PC-3 (cell line): ENCODE data around the gene SAXO2. TPM values are rescaled to one million over a fixed set of nuclear protein-coding genes. Genes with fewer than 3 reads are reported as not detected.

Source experiments
- ATAC-seq: fragments of 200-7000 bp; cut with Tn5 transposase; 2 replicates; pipeline ENCODE4 v1.9.1; 2020; ENCODE audit warnings: mild to moderate bottlenecking, moderate library complexity
- BruUV-seq: library from RNA; stranded (reverse); fragments of 400-500 nt; replicated peaks from 2 replicates; lab custom pipeline; 2021; lab: Mats Ljungman, UMichigan
- CTCF ChIA-PET: fragments of 300-600 bp; sonication (Branson Sonifier 250); formaldehyde crosslinking; loops from one replicate; lab custom pipeline; 2022; ENCODE audit warnings: antibody characterized with exemption; lab: Charles Lee
- POLR2A ChIA-PET: fragments of 300-600 bp; sonication (Branson Sonifier 250); formaldehyde crosslinking; loops from one replicate; lab custom pipeline; 2022; ENCODE audit warnings: antibody characterized with exemption; ENCODE audit not compliant: unreplicated experiment; lab: Charles Lee
- DNase-seq: peaks from one replicate; pipeline ENCODE4 v3.0.0-alpha.2; 2015
- H2AFZ ChIP-seq: fragments of 300-600 bp; sonication (generic); 2 replicates; pipeline ENCODE4 v1.6.0; 2016; ENCODE audit warnings: antibody characterized with exemption, low read length
- H3F3A ChIP-seq: fragments of 300-600 bp; sonication (generic); one replicate; pipeline ENCODE4 v1.6.0; 2017; ENCODE audit warnings: antibody characterized with exemption, low read length, control low read depth, mild to moderate bottlenecking; ENCODE audit not compliant: unreplicated experiment
- H3K27ac ChIP-seq: fragments of 300-600 bp; sonication (generic); 2 replicates; pipeline ENCODE4 v1.5.1; 2016; ENCODE audit warnings: mild to moderate bottlenecking, low read length
- H3K27me3 ChIP-seq: fragments of 300-600 bp; sonication (generic); 2 replicates; pipeline ENCODE4 v1.6.1; 2016; ENCODE audit warnings: low read length, mixed read lengths
- H3K36me3 ChIP-seq: fragments of 300-600 bp; sonication (generic); 2 replicates; pipeline ENCODE4 v1.6.1; 2016; ENCODE audit warnings: low read depth, mixed run types, low read length, mixed read lengths
- H3K4me1 ChIP-seq: fragments of 300-600 bp; sonication (generic); 2 replicates; pipeline ENCODE4 v1.5.1; 2016; ENCODE audit warnings: low read length; ENCODE audit not compliant: insufficient read depth
- H3K4me2 ChIP-seq: fragments of 300-600 bp; sonication (generic); 2 replicates; pipeline ENCODE4 v1.6.0; 2016; ENCODE audit warnings: low read length
- H3K4me3 ChIP-seq: fragments of 300-600 bp; sonication (generic); 2 replicates; pipeline ENCODE4 v1.5.1; 2016; ENCODE audit warnings: mild to moderate bottlenecking, low read length, mixed read lengths
- H3K79me2 ChIP-seq: fragments of 300-600 bp; sonication (generic); 2 replicates; pipeline ENCODE4 v1.6.1; 2017; ENCODE audit warnings: low read length, mixed read lengths
- H3K9ac ChIP-seq: fragments of 300-600 bp; sonication (generic); 2 replicates; pipeline ENCODE4 v1.6.0; 2016; ENCODE audit warnings: mild to moderate bottlenecking, low read length
- H3K9me2 ChIP-seq: fragments of 300-600 bp; sonication (generic); replicated peaks from 2 replicates; pipeline ENCODE4 v1.6.1; 2016; ENCODE audit warnings: mixed run types, low read length, mixed read lengths
- H3K9me3 ChIP-seq: fragments of 300-600 bp; sonication (generic); 2 replicates; pipeline ENCODE4 v1.6.1; 2016; ENCODE audit warnings: low read length, mixed read lengths
- H4K20me1 ChIP-seq: fragments of 300-600 bp; sonication (generic); 2 replicates; pipeline ENCODE4 v1.6.1; 2016; ENCODE audit warnings: low read length, mixed read lengths
- EZH2 ChIP-seq: fragments of 300-600 bp; sonication (generic); IDR thresholded peaks from one replicate; pipeline ENCODE4 v1.6.1; 2017; ENCODE audit warnings: antibody characterized with exemption, mild to moderate bottlenecking, low read length; ENCODE audit not compliant: unreplicated experiment
- EZH2phosphoT487 ChIP-seq: fragments of 300-600 bp; sonication (generic); IDR thresholded peaks from 2 replicates; pipeline ENCODE4 v1.6.1; 2018; ENCODE audit warnings: mild to moderate bottlenecking, antibody characterized with exemption, low read length, borderline replicate concordance
- intact Hi-C: fragments of 100-400 bp; cut with micrococcal nuclease; formaldehyde crosslinking; loops from 2 replicates; pipeline ENCODE4 v1.9.0; 2023
- total RNA-seq: library from RNA; depleted of rRNA; stranded (reverse); fragments of >200 nt; gene quantifications from 2 replicates; pipeline ENCODE4 v1.2.3, GENCODE V29; 2014
- TF ChIP-seq, protein P1 (sequence below): fragments of 300-600 bp; sonication (generic); conservative IDR thresholded peaks from 2 replicates; pipeline ENCODE4 v1.5.1; 2017; ENCODE audit warnings: antibody characterized with exemption, low read depth, mild to moderate bottlenecking, low read length

Gene SAXO2
- total RNA-seq, 1 experiment from 2014 or later = 3.7 TPM

DNA sequence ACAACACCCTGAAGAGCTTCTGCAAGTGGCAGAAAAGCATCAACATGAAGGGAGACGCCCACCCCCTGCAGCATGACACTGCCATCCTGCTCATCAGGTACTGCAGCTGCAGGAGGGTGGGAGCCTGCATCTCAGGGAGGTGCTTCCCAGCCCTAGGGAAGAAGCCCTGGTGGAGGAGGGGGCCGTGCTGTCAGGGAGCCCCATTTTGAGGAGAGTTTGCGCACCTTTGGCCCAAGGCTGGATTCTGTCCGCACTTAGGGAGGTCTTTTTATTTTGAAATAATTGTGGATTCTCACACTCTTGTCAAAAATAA lies 42.1 kb downstream of the SAXO2 start:
- ChIA-PET POLR2A (no interaction called here), CTCF (no interaction called here)
- H2AFZ ChIP-seq = no peak overlapping the region
- H3K9ac ChIP-seq = no peak overlapping the region
- H4K20me1 ChIP-seq = no peaks in the 10 kb centered on the region
- no peak overlapping the region for H3K4me2 ChIP-seq
- intact Hi-C loops = no loop called here
- TF ChIP-seq, protein P1, sequence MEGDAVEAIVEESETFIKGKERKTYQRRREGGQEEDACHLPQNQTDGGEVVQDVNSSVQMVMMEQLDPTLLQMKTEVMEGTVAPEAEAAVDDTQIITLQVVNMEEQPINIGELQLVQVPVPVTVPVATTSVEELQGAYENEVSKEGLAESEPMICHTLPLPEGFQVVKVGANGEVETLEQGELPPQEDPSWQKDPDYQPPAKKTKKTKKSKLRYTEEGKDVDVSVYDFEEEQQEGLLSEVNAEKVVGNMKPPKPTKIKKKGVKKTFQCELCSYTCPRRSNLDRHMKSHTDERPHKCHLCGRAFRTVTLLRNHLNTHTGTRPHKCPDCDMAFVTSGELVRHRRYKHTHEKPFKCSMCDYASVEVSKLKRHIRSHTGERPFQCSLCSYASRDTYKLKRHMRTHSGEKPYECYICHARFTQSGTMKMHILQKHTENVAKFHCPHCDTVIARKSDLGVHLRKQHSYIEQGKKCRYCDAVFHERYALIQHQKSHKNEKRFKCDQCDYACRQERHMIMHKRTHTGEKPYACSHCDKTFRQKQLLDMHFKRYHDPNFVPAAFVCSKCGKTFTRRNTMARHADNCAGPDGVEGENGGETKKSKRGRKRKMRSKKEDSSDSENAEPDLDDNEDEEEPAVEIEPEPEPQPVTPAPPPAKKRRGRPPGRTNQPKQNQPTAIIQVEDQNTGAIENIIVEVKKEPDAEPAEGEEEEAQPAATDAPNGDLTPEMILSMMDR = no peak
- TF ChIP-seq EZH2 (no peak), EZH2phosphoT487 (no peak)
- H3K27ac ChIP-seq = no peak overlapping the region
- ATAC-seq (no peak), DNase-seq (no peak)
- no peaks in the 10 kb centered on the region for H3K79me2 ChIP-seq
- H3K4me3 ChIP-seq = no peak overlapping the region
- H3F3A ChIP-seq = no peaks in the 10 kb centered on the region
- no peaks in the 10 kb centered on the region for H3K9me2 ChIP-seq
- H3K4me1 ChIP-seq = no peaks in the 10 kb centered on the region
- BruUV-seq = no TSS peak
- H3K36me3 ChIP-seq = no peaks in the 10 kb centered on the region
- no peaks in the 10 kb centered on the region for H3K27me3 ChIP-seq
- no peaks in the 10 kb centered on the region for H3K9me3 ChIP-seq

DNA sequence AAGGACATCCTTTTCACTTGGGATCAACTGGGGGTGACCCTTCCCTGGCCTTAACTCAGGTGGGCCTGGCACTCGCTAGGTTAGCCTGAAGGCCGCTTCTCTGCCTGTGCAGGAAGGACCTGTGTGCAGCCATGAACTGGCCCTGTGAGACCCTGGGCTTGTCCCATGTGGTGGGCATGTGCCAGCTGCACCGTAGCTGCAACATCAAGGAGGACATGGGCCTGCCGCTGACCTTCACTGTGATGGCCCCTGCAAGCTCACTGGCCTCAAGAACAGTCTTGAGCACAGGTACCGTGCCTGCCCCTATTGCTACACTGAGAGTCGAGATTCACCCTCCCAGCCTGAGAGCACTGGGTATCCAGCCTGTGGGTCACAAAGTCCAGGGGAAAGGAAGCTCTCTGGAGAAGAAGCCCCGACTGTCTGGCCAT lies 43.0 kb downstream of the SAXO2 start:
- no TSS peak for BruUV-seq
- no peak overlapping the region for H2AFZ ChIP-seq
- H3K79me2 ChIP-seq = no peaks in the 10 kb centered on the region
- CTCF ChIA-PET = no interaction called here
- H3K4me3 ChIP-seq = no peak overlapping the region
- TF ChIP-seq EZH2 = no peak
- TF ChIP-seq, protein P1 = no peak
- TF ChIP-seq EZH2phosphoT487 = no peak
- no peaks in the 10 kb centered on the region for H3K36me3 ChIP-seq
- H4K20me1 ChIP-seq = no peaks in the 10 kb centered on the region
- POLR2A ChIA-PET = no interaction called here
- H3K27me3 ChIP-seq = no peaks in the 10 kb centered on the region
- H3K9me2 ChIP-seq = no peaks in the 10 kb centered on the region
- H3K9me3 ChIP-seq = no peaks in the 10 kb centered on the region
- intact Hi-C loops = no loop called here
- H3K27ac ChIP-seq = no peak overlapping the region
- H3K9ac ChIP-seq = no peak overlapping the region
- DNase-seq (no peak), ATAC-seq (no peak)
- no peaks in the 10 kb centered on the region for H3K4me1 ChIP-seq
- H3F3A ChIP-seq = no peaks in the 10 kb centered on the region
- H3K4me2 ChIP-seq = no peak overlapping the region

DNA sequence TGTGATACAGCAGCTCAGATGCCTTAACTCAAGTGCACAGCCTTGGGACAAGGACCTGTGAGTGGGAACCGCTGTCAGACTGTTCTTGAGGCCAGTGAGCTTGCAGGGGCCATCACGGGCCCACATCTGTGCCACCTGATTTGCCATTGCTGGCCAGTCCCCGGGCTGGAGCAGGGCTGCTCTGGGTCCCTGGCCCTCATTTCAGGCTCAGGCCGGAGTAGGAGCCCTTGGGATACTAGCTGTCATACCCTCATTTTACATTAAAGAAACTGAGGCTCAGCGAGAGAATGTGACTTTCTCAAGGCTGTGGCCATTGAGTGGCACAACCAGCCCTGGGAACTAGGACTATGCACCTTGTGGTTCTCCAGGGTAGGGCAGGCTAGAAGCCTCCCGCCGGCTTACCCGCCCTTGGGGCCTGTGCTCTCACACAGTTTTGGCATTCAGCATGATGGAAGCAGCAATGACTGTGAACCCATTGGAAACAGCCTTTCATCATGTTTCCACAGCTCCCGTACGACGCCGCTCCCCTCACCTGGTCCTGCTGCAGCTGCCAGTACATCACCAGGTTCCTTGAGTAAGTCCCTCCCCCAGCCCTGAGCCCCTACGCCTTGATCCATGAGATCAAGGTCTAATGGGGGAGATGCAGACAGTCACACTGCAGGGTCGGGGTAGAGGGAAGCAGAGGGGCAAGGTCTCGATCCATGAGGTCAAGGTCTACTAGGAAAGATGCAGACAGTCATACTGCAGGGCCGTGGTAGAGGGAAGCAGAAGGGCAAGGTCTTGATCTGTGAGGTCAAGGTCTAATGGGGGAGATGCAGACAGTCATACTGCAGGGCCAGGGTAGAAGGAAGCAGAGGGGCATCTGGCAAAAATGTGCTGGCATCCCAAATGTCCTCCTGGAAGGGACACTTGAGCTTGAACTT lies 44.4 kb downstream of the SAXO2 start:
- Histone ChIP-seq H3K4me1 (no peaks in the 10 kb centered on the region), H3K9me3 (no peaks in the 10 kb centered on the region), H3K79me2 (no peaks in the 10 kb centered on the region), H3K9me2 (no peaks in the 10 kb centered on the region), H2AFZ (no peak overlapping the region), H3K9ac (no peak overlapping the region), H3K27ac (no peak overlapping the region), H3K27me3 (no peaks in the 10 kb centered on the region), H4K20me1 (no peaks in the 10 kb centered on the region), H3K36me3 (no peaks in the 10 kb centered on the region), H3F3A (no peaks in the 10 kb centered on the region), H3K4me2 (no peak overlapping the region), H3K4me3 (no peak overlapping the region)
- intact Hi-C loops = no loop called here
- ATAC-seq (no peak), DNase-seq (no peak)
- TF ChIP-seq, protein P1 = no peak
- no peak for TF ChIP-seq EZH2
- no peak for TF ChIP-seq EZH2phosphoT487
- CTCF ChIA-PET = no interaction called here
- BruUV-seq = no TSS peak
- POLR2A ChIA-PET = no interaction called here
